Epidermal melanocyte (primary cell): ENCODE measurements around the gene CENPE.
"Not testable (repeated sequence)": the region's sequence is repeated elsewhere in the genome, so short reads cannot be mapped to it uniquely, and the experiment has no call there.

Source experiments
- DNase-seq: peaks from one replicate; pipeline ENCODE4 v3.0.0; 2011; ENCODE audit warnings: low spot score; ENCODE audit not compliant: insufficient read length

Gene CENPE

GRCh38 chr4:103198111-103198765 lies at the start of gene CENPE:
TSS of gene CENPE (minus strand) at chr4:103198343. CDS start at chr4:103198319, 24 bp downstream.
- no peak for DNase-seq

- no peak for DNase-seq
Observed at GRCh38 chr4:103244251-103244650, 46.1 kb upstream of the CENPE start.

- not testable (repeated sequence) for DNase-seq
Observed at GRCh38 chr4:103230938-103231337, 32.8 kb upstream of the CENPE start.

GRCh38 chr4:103223556-103223955 lies 25.4 kb upstream of the CENPE start:
- not testable (repeated sequence) for DNase-seq

GRCh38 chr4:103207673-103208072 lies 9.5 kb upstream of the CENPE start:
- no peak for DNase-seq

GRCh38 chr4:103204111-103204510 lies 6.0 kb upstream of the CENPE start:
- DNase-seq: no peak

GRCh38 chr4:103201724-103202123 lies 3.6 kb upstream of the CENPE start:
- no peak for DNase-seq

- DNase-seq: no peak
Observed at GRCh38 chr4:103201253-103201652, 3.1 kb upstream of the CENPE start.

- DNase-seq: no peak
Observed at GRCh38 chr4:103199009-103199408, 866 bp upstream of the CENPE start.

GRCh38 chr4:103197765-103198110 lies 405 bp downstream of the CENPE start:
- no peak for DNase-seq

- no peak for DNase-seq
Observed at GRCh38 chr4:103193457-103193856, 4.7 kb downstream of the CENPE start.

GRCh38 chr4:103171006-103171405 lies 27.1 kb downstream of the CENPE start:
- DNase-seq: no peak

GRCh38 chr4:103169750-103170149 lies 28.4 kb downstream of the CENPE start:
- DNase-seq: not testable (repeated sequence)

GRCh38 chr4:103168993-103169392 lies 29.1 kb downstream of the CENPE start:
- no peak for DNase-seq

- no peak for DNase-seq
Observed at GRCh38 chr4:103162176-103162575, 36.0 kb downstream of the CENPE start.

GRCh38 chr4:103158760-103159159 lies 39.4 kb downstream of the CENPE start:
- no peak for DNase-seq

- DNase-seq: no peak
Observed at GRCh38 chr4:103156106-103156505, 42.0 kb downstream of the CENPE start.

GRCh38 chr4:103152381-103152780 lies 45.8 kb downstream of the CENPE start:
- no peak for DNase-seq

- no peak for DNase-seq
Observed at GRCh38 chr4:103150677-103151076, 47.5 kb downstream of the CENPE start.

GRCh38 chr4:103144926-103145325 lies 53.2 kb downstream of the CENPE start:
- DNase-seq: no peak

- DNase-seq: no peak
Observed at GRCh38 chr4:103137446-103137827, 60.7 kb downstream of the CENPE start.

GRCh38 chr4:103136671-103137445 lies 61.3 kb downstream of the CENPE start:
- DNase-seq: no peak

GRCh38 chr4:103129174-103129573 lies 69.0 kb downstream of the CENPE start:
- DNase-seq: no peak
